ENCODE results near the gene ABHD15.

DNA sequence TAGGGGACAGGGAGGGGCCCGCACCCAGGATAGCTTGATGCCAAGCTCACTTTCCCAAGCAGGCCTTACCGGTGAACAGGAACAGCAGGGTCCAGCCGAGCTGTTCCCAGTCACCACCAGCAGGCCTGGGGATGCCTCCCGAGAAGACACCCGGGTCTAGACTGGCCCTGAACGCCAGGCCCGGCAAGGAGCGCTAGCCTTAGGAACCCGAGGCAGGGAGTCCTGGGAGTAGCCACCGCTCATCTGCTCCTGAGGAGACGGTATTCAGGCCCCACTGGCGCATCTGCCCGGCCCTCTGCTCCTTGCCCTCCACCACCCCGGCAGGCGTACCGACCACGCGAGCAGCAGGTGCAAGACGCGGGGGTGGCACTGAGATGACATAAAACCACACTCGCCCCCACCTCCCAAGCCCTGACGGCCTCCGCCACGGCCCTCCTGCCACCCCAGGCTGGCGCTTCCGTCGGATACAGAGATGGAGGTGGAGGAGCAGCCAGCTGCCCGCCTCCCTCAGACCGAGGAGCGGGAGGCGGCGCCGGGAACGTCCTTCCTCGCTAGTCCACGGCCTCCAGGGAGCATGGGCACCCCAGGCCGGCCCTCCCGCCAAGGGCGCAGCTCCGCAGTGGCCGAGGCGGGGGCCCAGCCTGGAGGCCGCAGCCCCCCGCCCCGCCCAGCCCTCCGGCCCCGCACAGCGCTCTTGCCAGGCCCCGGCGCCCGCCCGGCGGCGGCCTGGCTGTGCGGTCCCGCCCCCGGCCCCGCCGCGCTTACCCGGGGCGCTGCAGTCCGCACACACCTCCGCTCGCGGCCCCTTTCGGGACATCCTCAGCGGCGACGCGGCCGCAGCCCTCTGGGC lies 21.9 kb upstream of the ABHD15 start:
- TF ChIP-seq ZNF384 (IDR thresholded peaks at IDR 0.05) = no peak
- TF ChIP-seq HDGF (IDR thresholded peaks at IDR 0.05; ENCODE audit: borderline replicate concordance) = no peak
- TF ChIP-seq ARNT (IDR thresholded peaks at IDR 0.05) = no peak
- TF ChIP-seq LEF1 (IDR thresholded peaks at IDR 0.05; ENCODE audit: borderline replicate concordance) = no peak
- TF ChIP-seq FOXK2 (IDR thresholded peaks at IDR 0.05) = no peak
- no peak for TF ChIP-seq SUZ12 (IDR thresholded peaks at IDR 0.05)
- TF ChIP-seq CTBP1 (IDR thresholded peaks at IDR 0.05; ENCODE audit: borderline replicate concordance) = no peak
- no peak for TF ChIP-seq ELF4 (IDR thresholded peaks at IDR 0.05)
- no peak for TF ChIP-seq SP1 (IDR thresholded peaks at IDR 0.05)

Measured in HEK293T (cell line).